Measurements from ENCODE around the gene SYT17. TPM values are rescaled to one million over a fixed set of nuclear protein-coding genes. Genes with fewer than 3 reads are reported as not detected.

The SYT17 gene
- polyA plus RNA-seq, 1 donor (not counting 4 experiments of a cell fraction or from before 2014, with no cell fraction given) = not detected

DNA sequence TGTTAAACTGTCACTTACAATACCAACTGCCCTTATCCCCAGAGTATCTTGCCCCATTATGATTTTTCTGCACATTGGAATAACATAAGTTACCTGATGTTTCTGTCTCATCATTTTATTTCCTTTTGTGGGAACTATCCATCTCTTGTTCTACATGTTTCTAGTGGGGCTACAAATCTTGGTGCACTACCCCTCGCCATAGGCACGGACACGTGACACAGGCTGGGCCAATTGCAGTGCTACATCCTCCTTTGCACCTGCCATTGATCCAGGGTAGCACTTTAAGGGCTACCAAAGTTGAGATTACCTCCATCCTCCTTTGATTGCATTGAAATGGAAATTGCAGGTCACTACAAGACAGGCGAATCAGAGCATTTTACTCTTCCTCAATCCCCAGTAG, 14.2 kb upstream of the SYT17 start:
- H3K9ac ChIP-seq (ENCODE audit: control insufficient read depth, extremely low read depth, insufficient read depth, low read length) = no peak overlapping the region
- dilution Hi-C loops (cut with MboI; ENCODE audit: extremely low pct_ligation_motif_present, low sequenced_read_pairs) = no loop called here
- DNase-seq (ENCODE audit: low read depth, low spot score) (no peak), FAIRE-seq (no peak)
- H3K27me3 ChIP-seq (ENCODE audit: control insufficient read depth, extremely low read depth, insufficient read depth, low read length) = no peaks in the 10 kb centered on the region
- no peaks in the 10 kb centered on the region for H4K20me1 ChIP-seq (ENCODE audit: control insufficient read depth, extremely low read depth, insufficient read depth, low read length)
- H2AFZ ChIP-seq (ENCODE audit: control insufficient read depth, low read length) = no peak overlapping the region
- no peaks in the 10 kb centered on the region for H3K9me3 ChIP-seq (ENCODE audit: control insufficient read depth, low read depth, low read length)
- H3K27ac ChIP-seq (ENCODE audit: control insufficient read depth, insufficient read depth, low read length) = no peak overlapping the region
- TF ChIP-seq CTCF (optimal IDR thresholded peaks at IDR 0.05 in 1 of 3, IDR thresholded peaks at IDR 0.05 in 1 of 3, conservative IDR thresholded peaks at IDR 0.05 in 1 of 3; ENCODE audit: extremely low read depth in 1 of 3, insufficient read depth in 2 of 3, low read length in 3 of 3) (no peak), EZH2 (IDR thresholded peaks at IDR 0.05; ENCODE audit: low read length) (no peak)
- no peaks in the 10 kb centered on the region for H3K4me1 ChIP-seq (ENCODE audit: control insufficient read depth, extremely low read depth, insufficient read depth, low read length)
- no peaks in the 10 kb centered on the region for H3K36me3 ChIP-seq (ENCODE audit: control insufficient read depth in 2 of 2, extremely low read depth in 1 of 2, insufficient read depth in 2 of 2, low read length in 2 of 2)
- no peak overlapping the region for H3K4me2 ChIP-seq (ENCODE audit: control insufficient read depth, extremely low read depth, insufficient read depth, low read depth, low read length)
- H3K79me2 ChIP-seq (ENCODE audit: control insufficient read depth, insufficient read depth, low read length) = no peaks in the 10 kb centered on the region
- no peak overlapping the region for H3K4me3 ChIP-seq (ENCODE audit: control insufficient read depth in 2 of 3, extremely low read depth in 1 of 3, insufficient read depth in 2 of 3, low read depth in 1 of 3, low read length in 3 of 3)
- H3K9me1 ChIP-seq (ENCODE audit: control insufficient read depth, extremely low read depth, insufficient read depth, low read length) = no peaks in the 10 kb centered on the region

DNA sequence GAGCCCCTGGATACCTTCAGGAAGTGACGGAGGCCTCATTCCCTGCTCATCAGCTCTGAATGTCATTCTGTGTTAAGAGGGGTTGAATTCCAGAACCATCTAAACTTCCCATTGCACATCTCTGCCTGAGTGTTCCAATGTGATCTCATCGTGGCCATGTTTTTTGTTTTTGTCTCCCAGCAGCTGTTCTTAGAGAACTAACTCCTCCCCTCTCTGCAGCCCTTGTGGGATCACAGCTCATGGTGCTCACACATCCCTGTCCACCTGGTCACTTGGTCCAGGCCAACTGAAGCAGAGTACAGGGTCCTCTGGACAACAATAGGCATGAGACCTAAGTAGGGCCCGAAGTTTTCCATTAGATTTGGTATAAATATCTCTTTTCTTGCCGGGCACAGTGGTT, 6.0 kb upstream of the SYT17 start:
- Histone ChIP-seq H3K4me1 (ENCODE audit: control insufficient read depth, extremely low read depth, insufficient read depth, low read length) (no peaks in the 10 kb centered on the region), H3K9me1 (ENCODE audit: control insufficient read depth, extremely low read depth, insufficient read depth, low read length) (no peaks in the 10 kb centered on the region), H3K4me3 (ENCODE audit: control insufficient read depth in 2 of 3, extremely low read depth in 1 of 3, insufficient read depth in 2 of 3, low read depth in 1 of 3, low read length in 3 of 3) (no peak overlapping the region), H4K20me1 (ENCODE audit: control insufficient read depth, extremely low read depth, insufficient read depth, low read length) (no peaks in the 10 kb centered on the region), H3K27ac (ENCODE audit: control insufficient read depth, insufficient read depth, low read length) (no peak overlapping the region), H2AFZ (ENCODE audit: control insufficient read depth, low read length) (no peak overlapping the region), H3K9ac (ENCODE audit: control insufficient read depth, extremely low read depth, insufficient read depth, low read length) (no peak overlapping the region), H3K79me2 (ENCODE audit: control insufficient read depth, insufficient read depth, low read length) (no peaks in the 10 kb centered on the region), H3K36me3 (ENCODE audit: control insufficient read depth in 2 of 2, extremely low read depth in 1 of 2, insufficient read depth in 2 of 2, low read length in 2 of 2) (no peaks in the 10 kb centered on the region), H3K4me2 (ENCODE audit: control insufficient read depth, extremely low read depth, insufficient read depth, low read depth, low read length) (no peak overlapping the region), H3K27me3 (ENCODE audit: control insufficient read depth, extremely low read depth, insufficient read depth, low read length) (no peaks in the 10 kb centered on the region), H3K9me3 (ENCODE audit: control insufficient read depth, low read depth, low read length) (no peaks in the 10 kb centered on the region)
- DNase-seq (ENCODE audit: low read depth, low spot score) (no peak), FAIRE-seq (no peak)
- TF ChIP-seq EZH2 (IDR thresholded peaks at IDR 0.05; ENCODE audit: low read length) (no peak), CTCF (optimal IDR thresholded peaks at IDR 0.05 in 1 of 3, IDR thresholded peaks at IDR 0.05 in 1 of 3, conservative IDR thresholded peaks at IDR 0.05 in 1 of 3; ENCODE audit: extremely low read depth in 1 of 3, insufficient read depth in 2 of 3, low read length in 3 of 3) (no peak)
- dilution Hi-C loops (cut with MboI; ENCODE audit: extremely low pct_ligation_motif_present, low sequenced_read_pairs) = no loop called here
